HCT116 (cell line): Measurements from ENCODE around the gene ADGRV1. TPM values are rescaled to one million over a fixed set of nuclear protein-coding genes. Genes with fewer than 3 reads are reported as not detected.

ENCODE experiments used
- ATAC-seq: fragments of 200-7000 bp; cut with Tn5 transposase; 2 replicates; pipeline ENCODE4 v1.9.1; 2020; ENCODE audit warnings: mild to moderate bottlenecking, moderate library complexity
- BruUV-seq: library from RNA; stranded (reverse); fragments of 400-500 nt; replicated peaks from 2 replicates; lab custom pipeline; 2021; lab: Mats Ljungman, UMichigan
- CTCF ChIA-PET: fragments of 300-600 bp; sonication (Branson Sonifier 250); formaldehyde crosslinking; loops from one replicate; lab custom pipeline; 2021; ENCODE audit warnings: antibody characterized with exemption; lab: Charles Lee
- POLR2A ChIA-PET: fragments of 300-600, 350-600 bp; sonication (Branson Sonifier 250); formaldehyde crosslinking; loops from one replicate; lab custom pipeline; 2021; ENCODE audit warnings: antibody characterized with exemption; lab: Charles Lee
- RAD21 ChIA-PET, 2 experiments: fragments of 300-600 bp; sonication (Branson Sonifier 250); formaldehyde crosslinking; loops; one replicate each; lab custom pipeline; 2023; ENCODE audit warnings: low total read pairs in 2 of 2; ENCODE audit not compliant: uncharacterized antibody in 2 of 2, unreplicated experiment in 2 of 2, low non-redundant PET in 1 of 2; lab: Charles Lee
- DNase-seq: peaks from one replicate; pipeline ENCODE4 v3.0.0-alpha.2; 2010; ENCODE audit warnings: low read depth, low spot score
- H2AFZ ChIP-seq: fragments of 200-600 bp; shearing (Covaris generic), sonication (generic); 2 replicates; pipeline ENCODE4 v1.6.1; 2017; ENCODE audit warnings: low read depth, mixed run types, mixed read lengths, antibody characterized with exemption, low read length; ENCODE audit not compliant: poor library complexity, severe bottlenecking
- H3K27ac ChIP-seq: 2 replicates; pipeline ENCODE4 v1.5.1; 2012; ENCODE audit warnings: low read depth, low read length
- H3K27me3 ChIP-seq: fragments of 200-600 bp; sonication (generic); 2 replicates; pipeline ENCODE4 v1.6.1; 2016; ENCODE audit warnings: mixed run types, low read length, mixed read lengths; ENCODE audit not compliant: insufficient read depth
- H3K36me3 ChIP-seq, 2 experiments: fragments of 200-500 bp in 1 of 2; fragments of 200-600 bp in 1 of 2; sonication (Bioruptor generic) in 1 of 2; sonication (generic) in 1 of 2; 2 replicates each; pipeline versions ENCODE4 v1.5.1 to v1.6.1; 2014 to 2016; ENCODE audit warnings: low read length in 2 of 2, inconsistent platforms in 1 of 2, mixed read lengths in 1 of 2, mixed run types in 1 of 2; ENCODE audit not compliant: insufficient read depth in 2 of 2, control insufficient read depth in 1 of 2
- H3K4me1 ChIP-seq, 2 experiments: fragments of 200-600 bp in 1 of 2; sonication (generic) in 1 of 2; 2 replicates each; pipeline versions ENCODE4 v1.5.1 to v1.6.1; 2012 to 2017; ENCODE audit warnings: low read length in 2 of 2, inconsistent platforms in 1 of 2, mild to moderate bottlenecking in 1 of 2, mixed read lengths in 1 of 2, mixed run types in 1 of 2, moderate library complexity in 1 of 2; ENCODE audit not compliant: insufficient read depth in 2 of 2, control insufficient read depth in 1 of 2
- H3K4me2 ChIP-seq: fragments of 200-600 bp; sonication (generic); 2 replicates; pipeline ENCODE4 v1.6.1; 2017; ENCODE audit warnings: mixed run types, low read length, mixed read lengths
- H3K4me3 ChIP-seq, 2 experiments: fragments of 200-600 bp in 1 of 2; sonication (generic) in 1 of 2; replicated peaks in 1 of 2; 2 replicates each; pipeline ENCODE4 v1.5.1; 2011 to 2016; ENCODE audit warnings: low read length in 2 of 2, control low read depth in 1 of 2, low read depth in 1 of 2, mild to moderate bottlenecking in 1 of 2, mixed read lengths in 1 of 2, mixed run types in 1 of 2
- H3K79me2 ChIP-seq: fragments of 200-600 bp; sonication (generic); 2 replicates; pipeline ENCODE4 v1.6.1; 2017; ENCODE audit warnings: mild to moderate bottlenecking, mixed run types, low read length, moderate library complexity, mixed read lengths; ENCODE audit not compliant: insufficient read depth
- H3K9ac ChIP-seq: fragments of 200-600 bp; sonication (generic); 2 replicates; pipeline ENCODE4 v1.6.1; 2016; ENCODE audit warnings: low read length, mixed read lengths
- H3K9me2 ChIP-seq: fragments of 200-600 bp; sonication (generic), shearing (Covaris generic); 2 replicates; pipeline ENCODE4 v1.6.1; 2017; ENCODE audit warnings: mixed run types, mild to moderate bottlenecking, moderate library complexity; ENCODE audit not compliant: insufficient read depth
- H3K9me3 ChIP-seq, 2 experiments: fragments of 200-500 bp in 1 of 2; fragments of 200-600 bp in 1 of 2; sonication (Bioruptor generic) in 1 of 2; sonication (generic) in 1 of 2; 2 replicates each; pipeline ENCODE4 v1.6.1; 2014 to 2017; ENCODE audit warnings: low read length in 2 of 2, mixed read lengths in 2 of 2, inconsistent platforms in 1 of 2, low read depth in 1 of 2, mild to moderate bottlenecking in 1 of 2, mixed run types in 1 of 2, moderate library complexity in 1 of 2; ENCODE audit not compliant: control insufficient read depth in 1 of 2, insufficient read depth in 1 of 2
- H4K20me1 ChIP-seq: fragments of 200-600 bp; sonication (generic), shearing (Covaris generic); 2 replicates; pipeline ENCODE4 v1.6.1; 2017; ENCODE audit warnings: mixed run types, mild to moderate bottlenecking, moderate library complexity; ENCODE audit not compliant: insufficient read depth
- CBX3 ChIP-seq: IDR thresholded peaks from 2 replicates; pipeline ENCODE4 v1.6.1; 2012; ENCODE audit warnings: low read depth
- CTCF ChIP-seq, 3 experiments: fragments of 200-600 bp in 1 of 3; sonication (generic) in 1 of 3; IDR thresholded peaks in 2 of 3; conservative IDR thresholded peaks in 1 of 3; 2 replicates each; pipeline ENCODE4 v1.5.1; 2012 to 2017; ENCODE audit warnings: low read depth in 2 of 3, low read length in 2 of 3, antibody characterized with exemption in 1 of 3, borderline replicate concordance in 1 of 3, control low read depth in 1 of 3, mild to moderate bottlenecking in 1 of 3, mixed read lengths in 1 of 3, mixed run types in 1 of 3, moderate library complexity in 1 of 3; ENCODE audit not compliant: insufficient read depth in 1 of 3
- RAD21 ChIP-seq: IDR thresholded peaks from 2 replicates; pipeline ENCODE4 v1.6.1; 2012; ENCODE audit warnings: low read depth, mild to moderate bottlenecking
- SRF ChIP-seq: IDR thresholded peaks from 2 replicates; pipeline ENCODE4 v1.6.1; 2012; ENCODE audit warnings: low read depth
- ZBTB33 ChIP-seq: IDR thresholded peaks from 2 replicates; pipeline ENCODE4 v1.6.1; 2011; ENCODE audit warnings: mild to moderate bottlenecking, low read length, moderate library complexity; ENCODE audit not compliant: insufficient replicate concordance; ENCODE audit errors: extremely low read depth
- ZFX ChIP-seq: fragments of 450-650 bp; IDR thresholded peaks from 2 replicates; pipeline ENCODE4 v1.6.1; 2017
- intact Hi-C: fragments of 100-400 bp; cut with micrococcal nuclease; formaldehyde crosslinking; loops from 2 replicates; pipeline ENCODE4 v1.10.0; 2022
- total RNA-seq: library from RNA; stranded (reverse); gene quantifications from one replicate; pipeline ENCODE4 v1.2.1, GENCODE V29; 2021; ENCODE audit not compliant: unreplicated experiment
- TF ChIP-seq, protein P1 (sequence below): IDR thresholded peaks from 2 replicates; pipeline ENCODE4 v1.6.1; 2012; ENCODE audit warnings: low read depth
- TF ChIP-seq, protein P2 (sequence below): IDR thresholded peaks from 2 replicates; pipeline ENCODE4 v1.6.1; 2012
- TF ChIP-seq, protein P3 (sequence below): IDR thresholded peaks from 2 replicates; pipeline ENCODE4 v1.6.1; 2012

Gene ADGRV1
- total RNA-seq, 1 experiment from 2014 or later = 6.0 TPM

- ChIA-PET CTCF (interaction anchor here (1.4 kb wide), 1 partner anchor 21 kb away, joined by 7 read pairs; no protein-coding TSS in a partner anchor), POLR2A (no interaction called here), RAD21 (no interaction called here)
- no peaks in the 10 kb centered on the region for H4K20me1 ChIP-seq
- DNase-seq (no peak), ATAC-seq (no peak)
- H3K4me2 ChIP-seq = no peak overlapping the region
- H3K9me3 ChIP-seq = no peaks in the 10 kb centered on the region
- H3K9me2 ChIP-seq = no peaks in the 10 kb centered on the region
- no peak overlapping the region for H3K4me3 ChIP-seq
- H3K9ac ChIP-seq = no peak overlapping the region
- H2AFZ ChIP-seq = no peak overlapping the region
- no peaks in the 10 kb centered on the region for H3K4me1 ChIP-seq
- H3K27me3 ChIP-seq = no peaks in the 10 kb centered on the region
- intact Hi-C loops = no loop called here
- TF ChIP-seq, protein P1, sequence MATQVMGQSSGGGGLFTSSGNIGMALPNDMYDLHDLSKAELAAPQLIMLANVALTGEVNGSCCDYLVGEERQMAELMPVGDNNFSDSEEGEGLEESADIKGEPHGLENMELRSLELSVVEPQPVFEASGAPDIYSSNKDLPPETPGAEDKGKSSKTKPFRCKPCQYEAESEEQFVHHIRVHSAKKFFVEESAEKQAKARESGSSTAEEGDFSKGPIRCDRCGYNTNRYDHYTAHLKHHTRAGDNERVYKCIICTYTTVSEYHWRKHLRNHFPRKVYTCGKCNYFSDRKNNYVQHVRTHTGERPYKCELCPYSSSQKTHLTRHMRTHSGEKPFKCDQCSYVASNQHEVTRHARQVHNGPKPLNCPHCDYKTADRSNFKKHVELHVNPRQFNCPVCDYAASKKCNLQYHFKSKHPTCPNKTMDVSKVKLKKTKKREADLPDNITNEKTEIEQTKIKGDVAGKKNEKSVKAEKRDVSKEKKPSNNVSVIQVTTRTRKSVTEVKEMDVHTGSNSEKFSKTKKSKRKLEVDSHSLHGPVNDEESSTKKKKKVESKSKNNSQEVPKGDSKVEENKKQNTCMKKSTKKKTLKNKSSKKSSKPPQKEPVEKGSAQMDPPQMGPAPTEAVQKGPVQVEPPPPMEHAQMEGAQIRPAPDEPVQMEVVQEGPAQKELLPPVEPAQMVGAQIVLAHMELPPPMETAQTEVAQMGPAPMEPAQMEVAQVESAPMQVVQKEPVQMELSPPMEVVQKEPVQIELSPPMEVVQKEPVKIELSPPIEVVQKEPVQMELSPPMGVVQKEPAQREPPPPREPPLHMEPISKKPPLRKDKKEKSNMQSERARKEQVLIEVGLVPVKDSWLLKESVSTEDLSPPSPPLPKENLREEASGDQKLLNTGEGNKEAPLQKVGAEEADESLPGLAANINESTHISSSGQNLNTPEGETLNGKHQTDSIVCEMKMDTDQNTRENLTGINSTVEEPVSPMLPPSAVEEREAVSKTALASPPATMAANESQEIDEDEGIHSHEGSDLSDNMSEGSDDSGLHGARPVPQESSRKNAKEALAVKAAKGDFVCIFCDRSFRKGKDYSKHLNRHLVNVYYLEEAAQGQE = no peak
- no peak for TF ChIP-seq CBX3
- TF ChIP-seq SRF = no peak
- no peak for TF ChIP-seq RAD21
- no peak for TF ChIP-seq CTCF (IDR thresholded peaks at IDR 0.05 in 2 of 3, conservative IDR thresholded peaks at IDR 0.05 in 1 of 3; ENCODE audit: borderline replicate concordance in 1 of 3, insufficient read depth in 1 of 3, low read depth in 2 of 3, low read length in 2 of 3)
- TF ChIP-seq ZFX = no peak
- TF ChIP-seq ZBTB33 = no peak
- TF ChIP-seq, protein P2, sequence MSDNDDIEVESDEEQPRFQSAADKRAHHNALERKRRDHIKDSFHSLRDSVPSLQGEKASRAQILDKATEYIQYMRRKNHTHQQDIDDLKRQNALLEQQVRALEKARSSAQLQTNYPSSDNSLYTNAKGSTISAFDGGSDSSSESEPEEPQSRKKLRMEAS = no peak
- TF ChIP-seq, protein P3, sequence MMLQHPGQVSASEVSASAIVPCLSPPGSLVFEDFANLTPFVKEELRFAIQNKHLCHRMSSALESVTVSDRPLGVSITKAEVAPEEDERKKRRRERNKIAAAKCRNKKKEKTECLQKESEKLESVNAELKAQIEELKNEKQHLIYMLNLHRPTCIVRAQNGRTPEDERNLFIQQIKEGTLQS = no peak
- no peaks in the 10 kb centered on the region for H3K36me3 ChIP-seq
- H3K27ac ChIP-seq = no peak overlapping the region
- no TSS peak for BruUV-seq
- H3K79me2 ChIP-seq = no peaks in the 10 kb centered on the region
These were observed 352.6 kb downstream of the ADGRV1 start for GRCh38 chr5:90911169-90911568.
